SU-DHL-6 (cell line): ENCODE data around the gene HIVEP3.

Experiments used
- EZH2phosphoT487 ChIP-seq: fragments of 200-600 bp; sonication (generic), shearing (Covaris generic); conservative IDR thresholded peaks from 2 replicates; pipeline ENCODE4 v1.6.1; 2018; ENCODE audit warnings: mild to moderate bottlenecking, antibody characterized with exemption, low read length, moderate library complexity, mixed read lengths
- TF ChIP-seq, protein P1 (sequence below): fragments of 200-600 bp; sonication (generic); IDR thresholded peaks from one replicate; pipeline ENCODE4 v1.5.1; 2017; ENCODE audit warnings: antibody characterized with exemption, mild to moderate bottlenecking, low read length, moderate library complexity; ENCODE audit not compliant: insufficient read depth, poor library complexity, severe bottlenecking

DNA sequence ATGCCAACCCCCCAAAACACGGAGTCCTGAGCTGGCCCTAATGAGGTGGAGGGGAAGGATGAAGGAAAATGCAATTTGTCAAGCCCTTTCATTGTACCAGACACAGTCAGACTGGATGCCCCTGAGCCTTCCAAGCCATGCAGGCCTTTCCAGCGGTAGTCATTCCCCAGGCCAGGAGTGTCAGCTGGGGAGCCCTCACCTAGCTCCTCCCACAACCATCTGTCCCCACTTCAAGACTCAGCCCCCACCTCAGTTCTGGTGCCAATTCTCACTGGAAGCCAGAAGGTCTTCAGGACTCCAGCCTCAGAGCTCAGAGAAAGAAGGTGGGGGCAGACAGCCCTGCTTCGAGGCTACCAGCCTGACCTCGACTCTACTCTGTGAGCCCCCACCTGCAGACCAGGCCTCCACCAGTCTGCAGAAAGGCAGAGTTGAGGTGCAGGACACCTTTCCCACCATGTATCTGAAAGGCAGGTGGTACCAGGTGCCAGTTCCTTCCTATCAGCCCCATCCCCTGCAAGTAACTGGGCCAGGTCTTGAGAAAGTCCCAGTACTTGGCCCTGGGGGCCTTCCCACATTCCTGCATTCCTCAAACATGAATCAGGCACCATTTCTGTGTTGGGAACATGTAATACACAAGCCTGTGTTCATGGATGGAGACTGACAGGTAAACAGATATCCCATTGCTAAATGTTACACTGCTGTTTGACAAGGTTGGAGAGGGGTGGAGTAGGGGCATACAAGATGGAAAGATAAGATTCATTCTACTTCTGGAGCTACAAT lies 253.7 kb downstream of the HIVEP3 start:
- no peak for TF ChIP-seq EZH2phosphoT487
- TF ChIP-seq, protein P1, sequence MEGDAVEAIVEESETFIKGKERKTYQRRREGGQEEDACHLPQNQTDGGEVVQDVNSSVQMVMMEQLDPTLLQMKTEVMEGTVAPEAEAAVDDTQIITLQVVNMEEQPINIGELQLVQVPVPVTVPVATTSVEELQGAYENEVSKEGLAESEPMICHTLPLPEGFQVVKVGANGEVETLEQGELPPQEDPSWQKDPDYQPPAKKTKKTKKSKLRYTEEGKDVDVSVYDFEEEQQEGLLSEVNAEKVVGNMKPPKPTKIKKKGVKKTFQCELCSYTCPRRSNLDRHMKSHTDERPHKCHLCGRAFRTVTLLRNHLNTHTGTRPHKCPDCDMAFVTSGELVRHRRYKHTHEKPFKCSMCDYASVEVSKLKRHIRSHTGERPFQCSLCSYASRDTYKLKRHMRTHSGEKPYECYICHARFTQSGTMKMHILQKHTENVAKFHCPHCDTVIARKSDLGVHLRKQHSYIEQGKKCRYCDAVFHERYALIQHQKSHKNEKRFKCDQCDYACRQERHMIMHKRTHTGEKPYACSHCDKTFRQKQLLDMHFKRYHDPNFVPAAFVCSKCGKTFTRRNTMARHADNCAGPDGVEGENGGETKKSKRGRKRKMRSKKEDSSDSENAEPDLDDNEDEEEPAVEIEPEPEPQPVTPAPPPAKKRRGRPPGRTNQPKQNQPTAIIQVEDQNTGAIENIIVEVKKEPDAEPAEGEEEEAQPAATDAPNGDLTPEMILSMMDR = no peak
